Activated CD4-positive, CD25-positive, alpha-beta regulatory T cell treated with anti-CD3 and anti-CD28 coated beads, Interleukin-2, amount 50 U/mL, for 16 hours (primary cell): ENCODE results near the gene CTSL.

Source experiments
- DNase-seq: peaks from one replicate; pipeline ENCODE4 v3.0.0-alpha.2; 2020; ENCODE audit warnings: low read depth, low spot score

The CTSL gene

GRCh38 chr9:87725900-87726709, at the start of gene CTSL:
CTSL (plus strand) TSS chr9:87726119; CDS start chr9:87727604, 1,485 bp downstream.
- DNase-seq: no peak

GRCh38 chr9:87676976-87677775, 48.7 kb upstream of the CTSL start:
- no peak for DNase-seq

- DNase-seq: no peak
These were observed 47.9 kb upstream of the CTSL start for GRCh38 chr9:87677776-87678587.

- no peak for DNase-seq
These were observed 47.1 kb upstream of the CTSL start for GRCh38 chr9:87678650-87679355.

- DNase-seq: no peak
These were observed 44.5 kb upstream of the CTSL start for GRCh38 chr9:87681271-87682061.

- no peak for DNase-seq
These were observed 43.8 kb upstream of the CTSL start for GRCh38 chr9:87682085-87682484.

GRCh38 chr9:87682618-87683017, 43.3 kb upstream of the CTSL start:
- DNase-seq: no peak

GRCh38 chr9:87683751-87684626, 41.9 kb upstream of the CTSL start:
- DNase-seq: no peak

GRCh38 chr9:87684627-87685219, 41.2 kb upstream of the CTSL start:
- DNase-seq: no peak

GRCh38 chr9:87685441-87685840, 40.5 kb upstream of the CTSL start:
- no peak for DNase-seq

- no peak for DNase-seq
These were observed 39.9 kb upstream of the CTSL start for GRCh38 chr9:87685871-87686519.

GRCh38 chr9:87686520-87687090, 39.3 kb upstream of the CTSL start:
- DNase-seq: no peak

- no peak for DNase-seq
These were observed 38.7 kb upstream of the CTSL start for GRCh38 chr9:87687207-87687606.

GRCh38 chr9:87694236-87694755, 31.6 kb upstream of the CTSL start:
- DNase-seq: no peak

GRCh38 chr9:87695523-87695922, 30.4 kb upstream of the CTSL start:
- no peak for DNase-seq

GRCh38 chr9:87696641-87697040, 29.3 kb upstream of the CTSL start:
- no peak for DNase-seq

GRCh38 chr9:87698069-87698809, 27.7 kb upstream of the CTSL start:
- no peak for DNase-seq
